ENCODE measurements around the gene PITPNC1. TPM values are rescaled to one million over a fixed set of nuclear protein-coding genes. Genes with fewer than 3 reads are reported as not detected.
"Not testable (repeated sequence)": the region's sequence is repeated elsewhere in the genome, so short reads cannot be mapped to it uniquely, and the experiment has no call there.

The PITPNC1 gene
- total RNA-seq, 1 donor from 2014 or later, result 25.4 TPM

DNA sequence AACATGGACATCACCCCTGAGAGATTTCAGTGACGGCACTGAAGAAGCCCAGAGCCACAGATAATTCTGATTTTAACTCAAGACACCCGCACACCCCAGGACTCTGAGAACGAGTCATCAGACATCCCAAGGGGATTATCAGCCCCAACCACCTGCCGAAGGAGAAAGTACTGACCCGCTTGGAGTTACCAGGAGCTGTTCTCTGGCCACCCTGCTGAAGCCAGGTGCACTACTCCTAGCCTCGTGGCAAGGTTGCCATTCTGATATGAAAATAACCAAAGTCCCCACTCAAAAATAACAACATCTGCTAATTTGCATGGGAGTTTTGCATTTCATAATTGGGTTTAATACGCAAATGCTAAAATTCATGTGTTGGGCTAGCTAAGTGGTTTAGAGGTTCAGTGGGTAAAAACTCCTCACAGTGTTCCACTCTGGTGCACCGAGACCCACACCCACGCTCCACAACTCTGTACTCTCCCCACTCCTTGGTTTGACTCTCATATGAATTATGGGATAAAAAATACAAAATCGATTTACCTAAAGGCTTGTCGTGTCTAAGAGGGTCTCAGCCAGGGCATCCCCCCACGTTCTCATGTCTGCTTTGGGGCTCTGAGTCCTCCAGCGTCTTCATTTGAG is 197.7 kb downstream of the PITPNC1 start:
- Histone ChIP-seq H3K36me3 (peaks cover 5% of the 10 kb centered on the region), H3K27me3 (no peaks in the 10 kb centered on the region), H3K27ac (no peak overlapping the region), H3K9me3 (no peaks in the 10 kb centered on the region), H3K4me1 (no peaks in the 10 kb centered on the region), H3K4me3 (no peak overlapping the region)
- intact Hi-C loops (cut with DNase I), result no loop called here
- TF ChIP-seq, protein P1, sequence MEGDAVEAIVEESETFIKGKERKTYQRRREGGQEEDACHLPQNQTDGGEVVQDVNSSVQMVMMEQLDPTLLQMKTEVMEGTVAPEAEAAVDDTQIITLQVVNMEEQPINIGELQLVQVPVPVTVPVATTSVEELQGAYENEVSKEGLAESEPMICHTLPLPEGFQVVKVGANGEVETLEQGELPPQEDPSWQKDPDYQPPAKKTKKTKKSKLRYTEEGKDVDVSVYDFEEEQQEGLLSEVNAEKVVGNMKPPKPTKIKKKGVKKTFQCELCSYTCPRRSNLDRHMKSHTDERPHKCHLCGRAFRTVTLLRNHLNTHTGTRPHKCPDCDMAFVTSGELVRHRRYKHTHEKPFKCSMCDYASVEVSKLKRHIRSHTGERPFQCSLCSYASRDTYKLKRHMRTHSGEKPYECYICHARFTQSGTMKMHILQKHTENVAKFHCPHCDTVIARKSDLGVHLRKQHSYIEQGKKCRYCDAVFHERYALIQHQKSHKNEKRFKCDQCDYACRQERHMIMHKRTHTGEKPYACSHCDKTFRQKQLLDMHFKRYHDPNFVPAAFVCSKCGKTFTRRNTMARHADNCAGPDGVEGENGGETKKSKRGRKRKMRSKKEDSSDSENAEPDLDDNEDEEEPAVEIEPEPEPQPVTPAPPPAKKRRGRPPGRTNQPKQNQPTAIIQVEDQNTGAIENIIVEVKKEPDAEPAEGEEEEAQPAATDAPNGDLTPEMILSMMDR (IDR thresholded peaks at IDR 0.05), result no peak
- ATAC-seq (no peak), DNase-seq (no peak)

DNA sequence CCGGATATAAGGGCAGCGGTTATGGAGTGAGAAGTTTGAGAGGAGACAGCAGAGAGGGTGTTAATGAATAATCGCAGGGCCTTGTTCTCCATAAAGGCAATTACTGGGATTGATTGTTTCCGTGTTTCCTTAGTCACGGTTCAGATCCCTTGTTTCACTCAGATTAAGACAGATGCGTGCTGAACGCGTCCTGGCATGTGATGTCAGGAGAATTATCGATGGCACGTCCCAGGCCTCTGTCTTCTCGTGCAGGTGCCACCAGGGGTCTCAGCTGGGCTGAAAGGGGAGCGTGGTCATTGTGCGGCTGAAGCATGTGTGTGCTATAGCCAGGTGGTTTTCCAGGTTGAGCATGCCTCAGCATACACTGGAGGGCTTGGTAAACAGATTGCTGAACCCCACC is 198.2 kb downstream of the PITPNC1 start:
- Histone ChIP-seq H3K36me3 (peaks cover 5% of the 10 kb centered on the region), H3K4me1 (no peaks in the 10 kb centered on the region), H3K27me3 (no peaks in the 10 kb centered on the region), H3K9me3 (no peaks in the 10 kb centered on the region), H3K27ac (no peak overlapping the region), H3K4me3 (no peak overlapping the region)
- intact Hi-C loops (cut with DNase I), result no loop called here
- DNase-seq, result no peak
- ATAC-seq, result no peak
- TF ChIP-seq, protein P1 (IDR thresholded peaks at IDR 0.05), result no peak

DNA sequence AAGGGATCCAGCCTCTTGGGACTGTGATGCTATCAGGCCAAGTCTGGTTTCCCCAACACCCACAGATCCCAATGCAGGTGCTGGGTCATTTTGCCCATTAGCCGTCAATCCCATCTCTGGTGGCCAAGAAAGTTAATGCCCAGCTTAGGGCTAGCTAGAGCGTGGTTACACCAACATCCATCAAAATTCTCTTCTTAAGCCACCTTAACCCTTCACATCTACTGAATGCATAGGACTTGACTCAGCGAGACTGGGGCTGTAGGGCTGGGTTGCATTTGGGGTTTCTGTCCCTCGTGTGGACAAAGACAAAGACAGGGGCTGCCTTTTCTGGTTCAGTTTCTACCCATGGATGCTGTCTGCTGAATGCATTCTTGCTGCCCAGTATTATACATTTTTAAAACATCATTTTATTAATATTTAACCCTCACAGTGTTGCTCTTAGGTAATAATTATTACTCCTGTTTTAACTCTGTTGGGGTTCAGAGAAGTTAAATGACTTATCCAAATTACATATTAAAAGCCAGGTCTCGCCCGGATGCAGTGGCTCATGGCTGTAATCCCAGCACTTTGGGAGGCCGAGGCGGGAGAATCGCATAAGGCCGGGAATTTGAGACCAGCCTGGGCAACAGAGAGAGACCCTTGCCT is 199.5 kb downstream of the PITPNC1 start:
- no peak overlapping the region for H3K27ac ChIP-seq
- intact Hi-C loops (cut with DNase I), result no loop called here
- H3K4me1 ChIP-seq, result no peaks in the 10 kb centered on the region
- DNase-seq (no peak), ATAC-seq (no peak)
- H3K27me3 ChIP-seq, result no peaks in the 10 kb centered on the region
- TF ChIP-seq, protein P1 (IDR thresholded peaks at IDR 0.05), result no peak
- H3K36me3 ChIP-seq, result peaks cover 5% of the 10 kb centered on the region
- H3K9me3 ChIP-seq, result no peaks in the 10 kb centered on the region
- no peak overlapping the region for H3K4me3 ChIP-seq

DNA sequence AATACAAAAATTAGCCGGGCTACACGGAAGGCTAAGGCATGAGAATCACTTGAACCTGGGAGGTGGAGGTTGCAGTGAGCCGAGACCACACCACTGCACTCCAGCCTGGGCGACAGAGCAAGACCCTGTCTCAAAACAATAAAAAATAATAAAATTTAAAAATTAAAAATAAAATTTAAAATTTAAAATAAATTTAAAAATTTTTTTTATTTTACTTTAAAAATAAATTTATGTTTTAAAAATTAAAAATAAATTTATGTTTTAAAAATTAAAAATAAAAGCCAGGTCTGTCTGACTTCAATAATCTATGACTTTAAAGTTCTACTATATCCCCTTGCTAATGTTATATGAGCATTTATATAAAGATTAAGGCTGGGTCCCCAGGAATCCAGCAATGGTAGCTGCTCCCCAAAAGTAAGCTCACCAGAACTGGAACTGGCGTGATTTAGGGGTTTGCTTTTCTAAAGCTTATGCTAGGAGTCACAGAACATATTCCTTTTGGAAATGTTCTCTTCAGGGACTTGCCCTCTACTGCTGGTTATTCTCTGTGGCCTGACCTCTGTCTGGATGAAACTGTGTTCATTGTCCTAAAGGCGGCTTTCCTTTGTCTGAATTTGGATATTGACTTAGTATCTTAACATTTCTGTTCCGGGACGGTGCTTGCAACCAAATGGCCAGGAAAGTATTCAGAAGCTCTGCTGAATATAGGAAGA is 200.5 kb downstream of the PITPNC1 start:
- intact Hi-C loops (cut with DNase I), result no loop called here
- no peaks in the 10 kb centered on the region for H3K27me3 ChIP-seq
- peaks cover 4% of the 10 kb centered on the region for H3K4me1 ChIP-seq
- no peak overlapping the region for H3K27ac ChIP-seq
- peaks cover 5% of the 10 kb centered on the region for H3K36me3 ChIP-seq
- no peak for ATAC-seq
- H3K4me3 ChIP-seq, result no peak overlapping the region
- no peak for DNase-seq
- no peaks in the 10 kb centered on the region for H3K9me3 ChIP-seq
- TF ChIP-seq, protein P1 (IDR thresholded peaks at IDR 0.05), result no peak

DNA sequence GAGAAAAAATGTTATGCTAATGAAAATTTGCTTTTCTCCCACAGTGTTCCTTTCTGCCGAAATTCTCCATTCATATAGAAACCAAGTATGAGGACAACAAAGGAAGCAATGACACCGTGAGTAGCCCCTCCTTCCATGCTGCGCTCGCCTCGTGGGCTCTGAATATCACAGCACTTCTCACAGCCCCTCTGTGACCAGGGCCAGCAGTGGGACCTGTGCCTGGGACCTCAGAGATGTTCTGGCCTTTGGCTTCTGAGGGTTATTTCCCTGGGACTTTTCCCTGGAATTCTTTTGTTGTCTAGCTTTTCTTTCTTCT is 201.0 kb downstream of the PITPNC1 start:
- no peak overlapping the region for H3K27ac ChIP-seq

DNA sequence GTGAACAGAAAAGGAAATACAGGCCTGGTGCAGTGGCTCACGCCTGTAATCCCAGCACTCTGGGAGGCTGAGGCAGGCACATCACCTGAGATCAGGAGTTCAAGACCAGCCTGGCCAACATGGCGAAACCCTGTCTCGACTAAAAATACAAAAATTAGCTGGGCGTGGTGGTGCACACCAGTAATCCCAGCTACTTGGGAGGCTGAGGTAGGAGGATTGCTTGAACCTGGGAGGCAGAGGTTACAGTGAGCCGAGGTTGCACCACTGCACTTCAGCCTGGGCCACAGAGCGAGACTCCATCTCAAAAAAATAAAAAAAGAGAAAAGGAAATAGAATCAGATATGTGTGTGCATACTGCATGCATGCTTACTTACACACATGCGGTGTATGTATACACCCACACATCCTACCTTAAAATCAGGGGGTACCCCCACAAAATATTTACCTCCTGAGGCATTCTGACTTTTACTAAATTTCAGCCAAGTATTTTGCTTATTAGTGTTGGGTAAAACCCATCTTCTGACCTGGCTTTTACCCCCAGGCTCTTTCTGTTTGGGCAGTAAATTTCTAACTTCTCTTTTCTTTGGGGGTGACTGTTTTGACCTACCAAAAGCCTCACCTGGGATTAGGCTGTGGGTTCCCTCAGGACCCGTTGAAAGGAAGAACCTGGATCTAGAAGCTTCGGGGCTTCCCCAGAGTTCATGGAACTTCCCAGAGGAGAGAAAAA is 201.8 kb downstream of the PITPNC1 start:
- H3K9me3 ChIP-seq; H3K4me1 ChIP-seq; ATAC-seq; H3K27me3 ChIP-seq; DNase-seq; H3K36me3 ChIP-seq; H3K4me3 ChIP-seq; intact Hi-C loops (cut with DNase I); H3K27ac ChIP-seq: not testable (repeated sequence)

More for the DNA sequence above, 201.0 kb downstream of the PITPNC1 start:
- H3K4me1 ChIP-seq, result peaks cover 8% of the 10 kb centered on the region
- DNase-seq, result no peak
- no peaks in the 10 kb centered on the region for H3K27me3 ChIP-seq
- no peak for ATAC-seq
- H3K4me3 ChIP-seq, result no peak overlapping the region
- intact Hi-C loops (cut with DNase I), result no loop called here
- H3K36me3 ChIP-seq, result peaks cover 5% of the 10 kb centered on the region
- TF ChIP-seq, protein P1 (IDR thresholded peaks at IDR 0.05), result no peak
- H3K9me3 ChIP-seq, result no peaks in the 10 kb centered on the region

All from upper lobe of right lung (tissue), 1 donor.